ENCODE data around the gene S100A4. TPM values are rescaled to one million over a fixed set of nuclear protein-coding genes. Genes with fewer than 3 reads are reported as not detected.
A peak's percentile ranks its signal among the peaks of the same experiment; 100 is the strongest.

The S100A4 gene
- total RNA-seq, 1 experiment from 2014 or later: 20.6 TPM

- DNase-seq (ENCODE audit: low read depth): no peak
Observed at GRCh38 chr1:153547560-153548551, 2.2 kb upstream of the S100A4 start.

GRCh38 chr1:153546796-153547559 is 1.4 kb upstream of the S100A4 start:
- no peak for DNase-seq (ENCODE audit: low read depth)

DNA sequence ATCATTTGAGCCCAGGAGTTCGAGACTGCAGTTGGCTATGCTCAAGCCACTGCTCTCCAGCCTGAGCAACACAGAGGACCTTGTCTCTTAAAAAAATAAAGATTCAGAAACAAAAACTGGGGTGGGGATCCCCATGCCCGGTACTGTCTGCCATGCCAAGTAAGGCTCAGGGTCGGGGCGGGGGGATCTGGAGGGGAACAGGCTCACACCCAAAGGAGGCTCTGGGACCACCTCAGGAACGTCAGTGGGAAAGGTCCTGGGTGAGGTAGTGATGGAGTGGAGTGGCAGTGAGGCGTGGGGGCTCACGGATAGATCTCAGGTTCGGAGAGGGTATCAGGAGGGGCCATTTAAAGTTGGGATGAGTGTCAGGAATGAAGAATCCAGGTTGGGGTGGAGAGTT is 765 bp upstream of the S100A4 start:
- no peak for DNase-seq (ENCODE audit: low read depth)

DNA sequence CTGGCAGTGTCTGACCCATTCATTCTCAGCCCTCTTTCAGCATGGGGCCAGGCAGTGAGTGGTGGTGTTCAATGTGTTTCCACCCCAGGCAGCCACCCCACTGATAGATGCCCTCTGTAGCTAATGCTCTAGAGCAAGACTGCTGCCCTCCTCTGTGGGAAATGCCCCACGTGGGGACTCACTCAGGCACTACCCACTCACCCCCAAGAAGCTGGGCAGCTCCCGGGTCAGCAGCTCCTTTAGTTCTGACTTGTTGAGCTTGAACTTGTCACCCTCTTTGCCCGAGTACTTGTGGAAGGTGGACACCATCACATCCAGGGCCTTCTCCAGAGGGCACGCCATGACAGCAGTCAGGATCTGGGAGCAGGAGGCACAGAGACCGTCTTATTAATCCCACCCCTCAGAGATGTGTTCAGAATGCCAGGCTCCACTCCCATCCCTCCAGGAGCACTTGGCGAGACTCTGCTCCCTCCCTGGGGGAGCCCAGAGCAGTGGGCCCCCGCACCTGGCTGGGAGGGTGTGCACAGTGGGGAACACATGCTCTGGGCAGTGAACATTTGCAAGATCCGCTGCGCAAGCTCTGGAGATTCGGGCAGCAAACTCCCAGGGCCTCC is 1.0 kb downstream of the S100A4 start:
- no peak for DNase-seq (ENCODE audit: low read depth)

GRCh38 chr1:153543736-153544135 is 1.9 kb downstream of the S100A4 start:
- DNase-seq (ENCODE audit: low read depth): no peak

- DNase-seq (ENCODE audit: low read depth): no peak
Observed at GRCh38 chr1:153542956-153543711, 2.5 kb downstream of the S100A4 start.

GRCh38 chr1:153541641-153542590 is 3.7 kb downstream of the S100A4 start:
- DNase-seq (ENCODE audit: low read depth): no peak

GRCh38 chr1:153540394-153541361 is 4.9 kb downstream of the S100A4 start, which contains the start of gene S100A5:
TSS of gene S100A5 (minus strand) at chr1:153540934. CDS start at chr1:153540191, 743 bp downstream.
- DNase-seq (ENCODE audit: low read depth): peak; percentile 78

GRCh38 chr1:153539395-153540093 is 6.1 kb downstream of the S100A4 start:
- DNase-seq (ENCODE audit: low read depth): no peak

GRCh38 chr1:153538315-153538821 is 7.2 kb downstream of the S100A4 start:
- peak; percentile 56 for DNase-seq (ENCODE audit: low read depth)

GRCh38 chr1:153537376-153537730 is 8.3 kb downstream of the S100A4 start:
- DNase-seq (ENCODE audit: low read depth): no peak

- DNase-seq (ENCODE audit: low read depth): no peak
Observed at GRCh38 chr1:153536671-153537375, 8.8 kb downstream of the S100A4 start.

GRCh38 chr1:153536012-153536670 is 9.5 kb downstream of the S100A4 start:
- DNase-seq (ENCODE audit: low read depth): peak; percentile 96

- peak; percentile 70 for DNase-seq (ENCODE audit: low read depth)
Observed at GRCh38 chr1:153535242-153536011, 10.2 kb downstream of the S100A4 start, which contains the start of gene S100A6. TSS of gene S100A6 (minus strand) at chr1:153535991. CDS start at chr1:153535339, 652 bp downstream.

GRCh38 chr1:153534925-153535241 is 10.7 kb downstream of the S100A4 start:
- no peak for DNase-seq (ENCODE audit: low read depth)

- DNase-seq (ENCODE audit: low read depth): peak; percentile 71
Observed at GRCh38 chr1:153534226-153534924, 11.2 kb downstream of the S100A4 start.
